GM12878 (cell line): Measurements from ENCODE around the gene ITGA7.

Source experiments
- ASH2L ChIP-seq: fragments of 300-600, 200-600 bp; sonication (generic); IDR thresholded peaks from 2 replicates; pipeline ENCODE4 v1.6.1; 2017; ENCODE audit warnings: low read depth, mild to moderate bottlenecking, borderline replicate concordance
- BHLHE40 ChIP-seq, 2 experiments: fragments of 450-650 bp in 1 of 2; IDR thresholded peaks; 2 replicates each; pipeline ENCODE4 v1.6.1; 2011 to 2017; ENCODE audit warnings: low read depth in 2 of 2, borderline replicate concordance in 1 of 2, improper control_type of control experiment in 1 of 2, low read length in 1 of 2, mild to moderate bottlenecking in 1 of 2
- EP300 ChIP-seq, 2 experiments: fragments of 150-350 bp in 1 of 2; IDR thresholded peaks; 2 replicates each; pipeline ENCODE4 v1.6.1; 2011 to 2012; ENCODE audit warnings: low read depth in 2 of 2, low read length in 2 of 2, borderline replicate concordance in 1 of 2, improper control_type of control experiment in 1 of 2, inconsistent platforms in 1 of 2; ENCODE audit not compliant: control insufficient read depth in 1 of 2
- IKZF1 ChIP-seq: fragments of 450-650 bp; conservative IDR thresholded peaks from 2 replicates; pipeline ENCODE4 v1.6.1; 2017; ENCODE audit warnings: antibody characterized with exemption, mild to moderate bottlenecking
- TAF1 ChIP-seq: IDR thresholded peaks from 2 replicates; pipeline ENCODE4 v1.6.1; 2011; ENCODE audit warnings: mild to moderate bottlenecking, low read depth, low read length, borderline replicate concordance
- TF ChIP-seq, protein P1 (sequence below): IDR thresholded peaks from 2 replicates; pipeline ENCODE4 v1.6.1; 2012; ENCODE audit warnings: improper control_type of control experiment, low read depth, low read length; ENCODE audit not compliant: insufficient replicate concordance
- TF ChIP-seq, protein P2 (sequence below), 3 experiments: IDR thresholded peaks in 2 of 3; conservative IDR thresholded peaks in 1 of 3; 2 replicates each; pipeline ENCODE4 v1.5.1; 2011; ENCODE audit warnings: low read depth in 3 of 3, low read length in 3 of 3, mild to moderate bottlenecking in 3 of 3, control low read depth in 2 of 3, moderate library complexity in 2 of 3, inconsistent platforms in 1 of 3, mixed read lengths in 1 of 3; ENCODE audit not compliant: control insufficient read depth in 2 of 3, insufficient read depth in 1 of 3; ENCODE audit errors: extremely low read depth in 1 of 3

DNA sequence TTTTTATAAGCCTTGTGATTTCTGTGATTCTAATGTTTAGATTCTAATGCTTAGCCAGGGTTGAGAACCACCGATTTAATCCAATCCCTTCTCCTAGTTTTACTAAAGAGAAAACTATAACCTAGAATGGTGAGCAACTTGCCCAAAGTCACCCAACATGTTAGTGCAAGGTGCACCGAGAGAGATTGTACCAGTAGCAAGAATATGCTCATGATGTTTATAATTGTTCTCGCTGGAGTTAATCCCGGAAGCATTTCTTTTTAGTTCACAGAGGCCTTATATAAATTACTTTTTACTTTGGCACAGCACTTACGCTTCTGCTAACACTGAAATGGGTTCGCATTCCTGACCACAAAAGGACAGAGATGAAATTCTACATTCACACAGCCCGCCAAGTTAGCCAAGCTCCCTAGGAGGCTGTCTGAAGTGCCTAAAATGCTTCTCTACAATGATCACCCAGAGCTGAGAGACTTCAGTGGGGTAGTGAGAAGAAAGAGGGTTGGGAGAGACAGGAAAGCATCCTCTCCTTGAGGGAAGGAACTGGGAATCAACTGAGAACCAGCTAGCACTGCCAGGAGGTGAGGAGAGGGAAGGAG lies 7.6 kb upstream of the ITGA7 start:
- TF ChIP-seq, protein P1, sequence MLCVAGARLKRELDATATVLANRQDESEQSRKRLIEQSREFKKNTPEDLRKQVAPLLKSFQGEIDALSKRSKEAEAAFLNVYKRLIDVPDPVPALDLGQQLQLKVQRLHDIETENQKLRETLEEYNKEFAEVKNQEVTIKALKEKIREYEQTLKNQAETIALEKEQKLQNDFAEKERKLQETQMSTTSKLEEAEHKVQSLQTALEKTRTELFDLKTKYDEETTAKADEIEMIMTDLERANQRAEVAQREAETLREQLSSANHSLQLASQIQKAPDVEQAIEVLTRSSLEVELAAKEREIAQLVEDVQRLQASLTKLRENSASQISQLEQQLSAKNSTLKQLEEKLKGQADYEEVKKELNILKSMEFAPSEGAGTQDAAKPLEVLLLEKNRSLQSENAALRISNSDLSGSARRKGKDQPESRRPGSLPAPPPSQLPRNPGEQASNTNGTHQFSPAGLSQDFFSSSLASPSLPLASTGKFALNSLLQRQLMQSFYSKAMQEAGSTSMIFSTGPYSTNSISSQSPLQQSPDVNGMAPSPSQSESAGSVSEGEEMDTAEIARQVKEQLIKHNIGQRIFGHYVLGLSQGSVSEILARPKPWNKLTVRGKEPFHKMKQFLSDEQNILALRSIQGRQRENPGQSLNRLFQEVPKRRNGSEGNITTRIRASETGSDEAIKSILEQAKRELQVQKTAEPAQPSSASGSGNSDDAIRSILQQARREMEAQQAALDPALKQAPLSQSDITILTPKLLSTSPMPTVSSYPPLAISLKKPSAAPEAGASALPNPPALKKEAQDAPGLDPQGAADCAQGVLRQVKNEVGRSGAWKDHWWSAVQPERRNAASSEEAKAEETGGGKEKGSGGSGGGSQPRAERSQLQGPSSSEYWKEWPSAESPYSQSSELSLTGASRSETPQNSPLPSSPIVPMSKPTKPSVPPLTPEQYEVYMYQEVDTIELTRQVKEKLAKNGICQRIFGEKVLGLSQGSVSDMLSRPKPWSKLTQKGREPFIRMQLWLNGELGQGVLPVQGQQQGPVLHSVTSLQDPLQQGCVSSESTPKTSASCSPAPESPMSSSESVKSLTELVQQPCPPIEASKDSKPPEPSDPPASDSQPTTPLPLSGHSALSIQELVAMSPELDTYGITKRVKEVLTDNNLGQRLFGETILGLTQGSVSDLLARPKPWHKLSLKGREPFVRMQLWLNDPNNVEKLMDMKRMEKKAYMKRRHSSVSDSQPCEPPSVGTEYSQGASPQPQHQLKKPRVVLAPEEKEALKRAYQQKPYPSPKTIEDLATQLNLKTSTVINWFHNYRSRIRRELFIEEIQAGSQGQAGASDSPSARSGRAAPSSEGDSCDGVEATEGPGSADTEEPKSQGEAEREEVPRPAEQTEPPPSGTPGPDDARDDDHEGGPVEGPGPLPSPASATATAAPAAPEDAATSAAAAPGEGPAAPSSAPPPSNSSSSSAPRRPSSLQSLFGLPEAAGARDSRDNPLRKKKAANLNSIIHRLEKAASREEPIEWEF, result no peak
- no peak for TF ChIP-seq EP300 (IDR thresholded peaks at IDR 0.05; ENCODE audit: borderline replicate concordance in 1 of 2, control insufficient read depth in 1 of 2, low read depth in 2 of 2, low read length in 2 of 2)
- no peak for TF ChIP-seq BHLHE40 (IDR thresholded peaks at IDR 0.05; ENCODE audit: borderline replicate concordance in 1 of 2, low read depth in 2 of 2, low read length in 1 of 2)
- no peak for TF ChIP-seq ASH2L
- TF ChIP-seq, protein P2, sequence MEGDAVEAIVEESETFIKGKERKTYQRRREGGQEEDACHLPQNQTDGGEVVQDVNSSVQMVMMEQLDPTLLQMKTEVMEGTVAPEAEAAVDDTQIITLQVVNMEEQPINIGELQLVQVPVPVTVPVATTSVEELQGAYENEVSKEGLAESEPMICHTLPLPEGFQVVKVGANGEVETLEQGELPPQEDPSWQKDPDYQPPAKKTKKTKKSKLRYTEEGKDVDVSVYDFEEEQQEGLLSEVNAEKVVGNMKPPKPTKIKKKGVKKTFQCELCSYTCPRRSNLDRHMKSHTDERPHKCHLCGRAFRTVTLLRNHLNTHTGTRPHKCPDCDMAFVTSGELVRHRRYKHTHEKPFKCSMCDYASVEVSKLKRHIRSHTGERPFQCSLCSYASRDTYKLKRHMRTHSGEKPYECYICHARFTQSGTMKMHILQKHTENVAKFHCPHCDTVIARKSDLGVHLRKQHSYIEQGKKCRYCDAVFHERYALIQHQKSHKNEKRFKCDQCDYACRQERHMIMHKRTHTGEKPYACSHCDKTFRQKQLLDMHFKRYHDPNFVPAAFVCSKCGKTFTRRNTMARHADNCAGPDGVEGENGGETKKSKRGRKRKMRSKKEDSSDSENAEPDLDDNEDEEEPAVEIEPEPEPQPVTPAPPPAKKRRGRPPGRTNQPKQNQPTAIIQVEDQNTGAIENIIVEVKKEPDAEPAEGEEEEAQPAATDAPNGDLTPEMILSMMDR (IDR thresholded peaks at IDR 0.05 in 2 of 3, conservative IDR thresholded peaks at IDR 0.05 in 1 of 3; ENCODE audit: control insufficient read depth in 2 of 3, extremely low read depth in 1 of 3, insufficient read depth in 1 of 3, low read depth in 3 of 3, low read length in 3 of 3), result no peak
- no peak for TF ChIP-seq TAF1
- no peak for TF ChIP-seq IKZF1
